HepG2 (cell line): ENCODE results near the gene P2RY8. TPM values are rescaled to one million over a fixed set of nuclear protein-coding genes. Genes with fewer than 3 reads are reported as not detected.
A peak's percentile ranks its signal among the peaks of the same experiment; 100 is the strongest.
"Not testable (repeated sequence)": the region's sequence is repeated elsewhere in the genome, so short reads cannot be mapped to it uniquely, and the experiment has no call there.

Experiments
- ATAC-seq: fragments of 200-7000 bp; cut with Tn5 transposase; 3 replicates; pipeline ENCODE4 v1.9.1; 2020; ENCODE audit warnings: mild to moderate bottlenecking, moderate library complexity
- BruUV-seq: library from RNA; stranded (reverse); fragments of 400-500 nt; replicated peaks from 2 replicates; lab custom pipeline; 2021; lab: Mats Ljungman, UMichigan
- CTCF ChIA-PET: fragments of 300-600 bp; formaldehyde crosslinking; extraction: SDS; loops from one replicate; lab custom pipeline; 2021; ENCODE audit warnings: low total read pairs, inconsistent platforms, low intra/inter-chr PET ratio; lab: Yijun Ruan, JAX
- POLR2A ChIA-PET: fragments of 350-600 bp; sonication (Branson Sonifier 250); formaldehyde crosslinking; loops from one replicate; lab custom pipeline; 2020; ENCODE audit warnings: antibody characterized with exemption, inconsistent platforms; lab: Yijun Ruan, JAX
- DNase-seq: peaks from one replicate; pipeline ENCODE4 v3.0.0-alpha.2; 2015; ENCODE audit warnings: low spot score
- FAIRE-seq: peaks from 3 replicates; lab custom pipeline; 2011; peaks lifted over from hg19 to GRCh38; lab: Jason Lieb, UNC
- H2AFZ ChIP-seq: one replicate; pipeline ENCODE4 v1.6.1; 2011; ENCODE audit warnings: low read length, inconsistent platforms
- H3K27ac ChIP-seq: fragments of 300-600 bp; 3 replicates; pipeline ENCODE4 v1.8.0; 2011; ENCODE audit warnings: mixed run types, mild to moderate bottlenecking, mixed read lengths, low read length, inconsistent platforms; ENCODE audit not compliant: insufficient read depth; ENCODE audit errors: extremely low read length
- H3K27me3 ChIP-seq, 2 experiments: fragments of 200-600 bp in 1 of 2; 2 replicates in 1 of 2; 3 replicates in 1 of 2; pipeline versions ENCODE4 v1.6.0 to v1.8.0; 2011; ENCODE audit warnings: low read length in 2 of 2, mild to moderate bottlenecking in 2 of 2, moderate library complexity in 2 of 2, inconsistent platforms in 1 of 2; ENCODE audit not compliant: insufficient read depth in 2 of 2, control insufficient read depth in 1 of 2
- H3K36me3 ChIP-seq, 2 experiments: fragments of 200-600 bp in 1 of 2; replicated peaks in 1 of 2; 2 replicates in 1 of 2; 3 replicates in 1 of 2; pipeline versions ENCODE4 v1.5.1 to v1.8.0; 2011; ENCODE audit warnings: low read length in 2 of 2, inconsistent platforms in 1 of 2; ENCODE audit not compliant: insufficient read depth in 2 of 2, control insufficient read depth in 1 of 2
- H3K4me1 ChIP-seq: 2 replicates; pipeline ENCODE4 v1.5.1; 2012; ENCODE audit warnings: low read length, inconsistent platforms; ENCODE audit not compliant: insufficient read depth
- H3K4me2 ChIP-seq: 2 replicates; pipeline ENCODE4 v1.6.0; 2011; ENCODE audit warnings: low read depth, low read length, inconsistent platforms
- H3K4me3 ChIP-seq, 3 experiments: fragments of 200-600 bp in 1 of 3; sonication (generic), shearing (Covaris generic) in 1 of 3; replicated peaks in 1 of 3; 2 replicates each; pipeline ENCODE4 v1.5.1; 2011 to 2016; ENCODE audit warnings: low read length in 3 of 3, inconsistent platforms in 2 of 3, low read depth in 2 of 3, mild to moderate bottlenecking in 2 of 3, control low read depth in 1 of 3, mixed read lengths in 1 of 3; ENCODE audit not compliant: insufficient read depth in 1 of 3
- H3K79me2 ChIP-seq: one replicate; pipeline ENCODE4 v1.6.1; 2011; ENCODE audit warnings: low read length, inconsistent platforms; ENCODE audit not compliant: insufficient read depth
- H3K9ac ChIP-seq: 2 replicates; pipeline ENCODE4 v1.6.0; 2011; ENCODE audit warnings: mild to moderate bottlenecking, low read depth, low read length, inconsistent platforms; ENCODE audit not compliant: insufficient read depth
- H3K9me3 ChIP-seq: 2 replicates; pipeline ENCODE4 v1.5.1; 2012; ENCODE audit warnings: mild to moderate bottlenecking, low read length
- H4K20me1 ChIP-seq: 2 replicates; pipeline ENCODE4 v1.6.0; 2011; ENCODE audit warnings: inconsistent platforms, mild to moderate bottlenecking, low read length, moderate library complexity; ENCODE audit not compliant: insufficient read depth
- ATM ChIP-seq: fragments of 450-650 bp; IDR thresholded peaks from 2 replicates; pipeline ENCODE4 v1.7.1; 2017; ENCODE audit warnings: mild to moderate bottlenecking, borderline replicate concordance
- DPF2 ChIP-seq: sonication (generic); formaldehyde crosslinking; IDR thresholded peaks from 2 replicates; pipeline ENCODE4 v1.4.0; 2020; ENCODE audit warnings: mild to moderate bottlenecking, low read depth, missing genetic modification reagents, borderline replicate concordance
- PITX1 ChIP-seq: sonication (generic); formaldehyde crosslinking; IDR thresholded peaks from 2 replicates; pipeline ENCODE4 v1.5.1; 2020; ENCODE audit warnings: mild to moderate bottlenecking, missing genetic modification reagents
- ZC3H4 ChIP-seq: sonication (generic); formaldehyde crosslinking; IDR thresholded peaks from 2 replicates; pipeline ENCODE4 v1.4.0; 2020; ENCODE audit warnings: missing genetic modification reagents, borderline replicate concordance
- ZFP62 ChIP-seq: sonication (generic); formaldehyde crosslinking; IDR thresholded peaks from 2 replicates; pipeline ENCODE4 v1.4.0; 2020; ENCODE audit warnings: missing genetic modification reagents
- ZNF629 ChIP-seq: sonication (generic); formaldehyde crosslinking; conservative IDR thresholded peaks from 2 replicates; pipeline ENCODE4 v1.5.0; 2020; ENCODE audit warnings: missing genetic modification reagents
- WGBS: methylation state at CpG from one replicate; pipeline ENCODE4 v1.1.6; 2017; ENCODE audit warnings: low lambda C conversion rate; 5-methylcytosine and 5-hydroxymethylcytosine counted together
- in situ Hi-C: cut with HindIII; loops from 2 replicates; pipeline ENCODE4 v1.10.0; 2017; ENCODE audit warnings: low pct_unique_long_range_greater_than_20kb; ENCODE audit not compliant: extremely low pct_ligation_motif_present
- intact Hi-C: fragments of 100-400 bp; cut with micrococcal nuclease; formaldehyde crosslinking; loops from one replicate; pipeline ENCODE4 v1.10.0; 2022; ENCODE audit not compliant: unreplicated experiment
- polyA plus RNA-seq, 8 experiments: library from polyadenylated mRNA; depleted of rRNA in 3 of 8; stranded (reverse) in 7 of 8; unstranded in 1 of 8; fragments of >200 nt; fragmentation: Illumina TruSeq in 4 of 8; extraction: Trizol in 4 of 8; gene quantifications; 2 replicates each; pipeline versions ENCODE4 v1.2.1 to v1.2.3, GENCODE V29; 2011 to 2016; ENCODE audit warnings: low read depth in 4 of 8, missing spikeins in 1 of 8, mixed read lengths in 1 of 8; ENCODE audit not compliant: insufficient read depth in 1 of 8
- total RNA-seq, 5 experiments: library from RNA; depleted of rRNA; stranded (reverse); fragments of >200 nt; fragmentation: Illumina TruSeq; extraction: Trizol; gene quantifications; 2 replicates each; pipeline ENCODE4 v1.2.3, GENCODE V29; 2016; ENCODE audit warnings: low read depth in 1 of 5

P2RY8 gene
- total and polyA plus RNA-seq, 2 of the 13 experiments (the other 11 are each of a cell fraction or from before 2014, with no cell fraction given) = 1.0 to 1.3 TPM

- in situ Hi-C loops = no loop called here
- CTCF ChIA-PET = no interaction called here
Observed at GRCh38 chrX:1558761-1559468, 21.9 kb upstream of the P2RY8 start.

GRCh38 chrX:1557442-1557841 is 20.5 kb upstream of the P2RY8 start:
- H3K4me2 ChIP-seq, POLR2A ChIA-PET, ATAC-seq, intact Hi-C loops, H3K79me2 ChIP-seq, FAIRE-seq, H3K4me3 ChIP-seq, H3K36me3 ChIP-seq, H3K27ac ChIP-seq, DNase-seq, H3K27me3 ChIP-seq, H3K4me1 ChIP-seq, H3K9ac ChIP-seq, H4K20me1 ChIP-seq, H3K9me3 ChIP-seq, H2AFZ ChIP-seq, CTCF ChIA-PET, in situ Hi-C loops, BruUV-seq: not testable (repeated sequence)

More at GRCh38 chrX:1558761-1559468, 21.9 kb upstream of the P2RY8 start:
- H3K4me1 ChIP-seq = no peaks in the 10 kb centered on the region
- no peak for TF ChIP-seq ZFP62 (CRISPR knock-in tag)
- TF ChIP-seq PITX1 = no peak
- no peak for TF ChIP-seq DPF2 (CRISPR knock-in tag)
- peak; percentile 38; the same call in 1 of the 2 replicates for TF ChIP-seq ZNF629 (CRISPR knock-in tag)
- no peak for TF ChIP-seq ATM
- no peak for TF ChIP-seq ZC3H4 (CRISPR knock-in tag)
- FAIRE-seq (no peak), DNase-seq (no peak), ATAC-seq (no peak)
- no peak overlapping the region for H3K4me3 ChIP-seq
- intact Hi-C loops = no loop called here
- no peaks in the 10 kb centered on the region for H3K79me2 ChIP-seq
- no peaks in the 10 kb centered on the region for H4K20me1 ChIP-seq
- H2AFZ ChIP-seq = no peak overlapping the region
- H3K36me3 ChIP-seq = no peaks in the 10 kb centered on the region
- no peak overlapping the region for H3K27ac ChIP-seq
- no peaks in the 10 kb centered on the region for H3K27me3 ChIP-seq
- POLR2A ChIA-PET = no interaction called here
- H3K9me3 ChIP-seq = no peaks in the 10 kb centered on the region
- BruUV-seq = no TSS peak
- no peak overlapping the region for H3K4me2 ChIP-seq
- 27% methylated on average over 9 of the region's 13 CpGs for WGBS
- no peak overlapping the region for H3K9ac ChIP-seq
